HepG2 (cell line): ENCODE data around the gene CBFA2T2. TPM values are rescaled to one million over a fixed set of nuclear protein-coding genes. Genes with fewer than 3 reads are reported as not detected.
A peak's percentile ranks its signal among the peaks of the same experiment; 100 is the strongest.

Experiments used
- ARID2 ChIP-seq: sonication (generic); formaldehyde crosslinking; IDR thresholded peaks from 2 replicates; pipeline ENCODE4 v1.8.1; 2022; ENCODE audit warnings: mild to moderate bottlenecking, missing genetic modification reagents, borderline replicate concordance
- ATF1 ChIP-seq: IDR thresholded peaks from 2 replicates; pipeline ENCODE4 v1.6.1; 2016; ENCODE audit warnings: mild to moderate bottlenecking, control low read depth
- EED ChIP-seq: sonication (generic); formaldehyde crosslinking; IDR thresholded peaks from 2 replicates; pipeline ENCODE4 v1.5.0; 2020; ENCODE audit warnings: mild to moderate bottlenecking, missing genetic modification reagents
- MEIS1 ChIP-seq: sonication (generic); formaldehyde crosslinking; IDR thresholded peaks from 2 replicates; pipeline ENCODE4 v1.9.0; 2021; ENCODE audit warnings: mild to moderate bottlenecking, missing genetic modification reagents, moderate library complexity, borderline replicate concordance
- NFE2 ChIP-seq: sonication (generic); formaldehyde crosslinking; IDR thresholded peaks from 2 replicates; pipeline ENCODE4 v1.4.0; 2020; ENCODE audit warnings: missing genetic modification reagents
- SRSF1 ChIP-seq: fragments of 200-400 bp; formaldehyde crosslinking; optimal IDR thresholded peaks from 2 replicates; pipeline ENCODE3; 2017; ENCODE audit warnings: mild to moderate bottlenecking, low read depth, low read length, moderate library complexity
- ZBTB20 ChIP-seq: sonication (generic); formaldehyde crosslinking; IDR thresholded peaks from 2 replicates; pipeline ENCODE4 v1.8.1; 2023; ENCODE audit warnings: missing genetic modification reagents, low read depth, mild to moderate bottlenecking, borderline replicate concordance
- ZKSCAN8 ChIP-seq: IDR thresholded peaks from 2 replicates; pipeline ENCODE4 v1.6.1; 2016; ENCODE audit warnings: borderline replicate concordance, missing genetic modification reagents, missing compliant biosample characterization
- ZMYM4 ChIP-seq: sonication (generic); formaldehyde crosslinking; IDR thresholded peaks from 2 replicates; pipeline ENCODE4 v1.8.1; 2023; ENCODE audit warnings: mild to moderate bottlenecking, missing genetic modification reagents
- ZNF383 ChIP-seq: sonication (generic); formaldehyde crosslinking; IDR thresholded peaks from 2 replicates; pipeline ENCODE4 v1.4.0; 2020; ENCODE audit warnings: missing genetic modification reagents, mild to moderate bottlenecking, borderline replicate concordance
- ZNF556 ChIP-seq: sonication (generic); formaldehyde crosslinking; IDR thresholded peaks from 2 replicates; pipeline ENCODE4 v1.4.0; 2020; ENCODE audit warnings: mild to moderate bottlenecking, missing genetic modification reagents, borderline replicate concordance
- ZNF615 ChIP-seq: sonication (generic); formaldehyde crosslinking; IDR thresholded peaks from 2 replicates; pipeline ENCODE4 v1.5.0; 2020; ENCODE audit warnings: mild to moderate bottlenecking, missing genetic modification reagents, borderline replicate concordance
- ZNF83 ChIP-seq: sonication (generic); formaldehyde crosslinking; IDR thresholded peaks from 2 replicates; pipeline ENCODE4 v1.4.0; 2020; ENCODE audit warnings: missing genetic modification reagents, mild to moderate bottlenecking, borderline replicate concordance
- ZNF850 ChIP-seq: sonication (generic); formaldehyde crosslinking; conservative IDR thresholded peaks from 2 replicates; pipeline ENCODE4 v1.9.0; 2021; ENCODE audit warnings: mild to moderate bottlenecking, missing genetic modification reagents
- polyA plus RNA-seq, 8 experiments: library from polyadenylated mRNA; depleted of rRNA in 3 of 8; stranded (reverse) in 7 of 8; unstranded in 1 of 8; fragments of >200 nt; fragmentation: Illumina TruSeq in 4 of 8; extraction: Trizol in 4 of 8; gene quantifications; 2 replicates each; pipeline versions ENCODE4 v1.2.1 to v1.2.3, GENCODE V29; 2011 to 2016; ENCODE audit warnings: low read depth in 4 of 8, missing spikeins in 1 of 8, mixed read lengths in 1 of 8; ENCODE audit not compliant: insufficient read depth in 1 of 8
- total RNA-seq, 5 experiments: library from RNA; depleted of rRNA; stranded (reverse); fragments of >200 nt; fragmentation: Illumina TruSeq; extraction: Trizol; gene quantifications; 2 replicates each; pipeline ENCODE4 v1.2.3, GENCODE V29; 2016; ENCODE audit warnings: low read depth in 1 of 5
- TF ChIP-seq, protein P1 (sequence below): sonication (generic); formaldehyde crosslinking; IDR thresholded peaks from 2 replicates; pipeline ENCODE4 v1.5.0; 2020; ENCODE audit warnings: mild to moderate bottlenecking, missing genetic modification reagents, borderline replicate concordance
- TF ChIP-seq, protein P2 (sequence below): sonication (generic); formaldehyde crosslinking; IDR thresholded peaks from 2 replicates; pipeline ENCODE4 v1.5.0; 2020; ENCODE audit warnings: mild to moderate bottlenecking, low read depth, missing genetic modification reagents, borderline replicate concordance
- TF ChIP-seq, protein P3 (sequence below): IDR thresholded peaks from 2 replicates; pipeline ENCODE4 v1.6.1; 2016; ENCODE audit warnings: missing genetic modification reagents, missing compliant biosample characterization
- TF ChIP-seq, protein P4 (sequence below): IDR thresholded peaks from 2 replicates; pipeline ENCODE4 v1.6.1; 2016; ENCODE audit warnings: missing compliant biosample characterization, missing genetic modification reagents, borderline replicate concordance
- TF ChIP-seq, protein P5 (sequence below): sonication (generic); formaldehyde crosslinking; IDR thresholded peaks from 2 replicates; pipeline ENCODE4 v1.5.0; 2020; ENCODE audit warnings: mild to moderate bottlenecking, missing genetic modification reagents
- TF ChIP-seq, protein P6 (sequence below): IDR thresholded peaks from 2 replicates; pipeline ENCODE4 v1.6.1; 2016; ENCODE audit warnings: low read depth, borderline replicate concordance

CBFA2T2 gene
- total and polyA plus RNA-seq, 2 of the 13 experiments (the other 11 are each of a cell fraction or from before 2014, with no cell fraction given): 6.3 to 21.2 TPM

DNA sequence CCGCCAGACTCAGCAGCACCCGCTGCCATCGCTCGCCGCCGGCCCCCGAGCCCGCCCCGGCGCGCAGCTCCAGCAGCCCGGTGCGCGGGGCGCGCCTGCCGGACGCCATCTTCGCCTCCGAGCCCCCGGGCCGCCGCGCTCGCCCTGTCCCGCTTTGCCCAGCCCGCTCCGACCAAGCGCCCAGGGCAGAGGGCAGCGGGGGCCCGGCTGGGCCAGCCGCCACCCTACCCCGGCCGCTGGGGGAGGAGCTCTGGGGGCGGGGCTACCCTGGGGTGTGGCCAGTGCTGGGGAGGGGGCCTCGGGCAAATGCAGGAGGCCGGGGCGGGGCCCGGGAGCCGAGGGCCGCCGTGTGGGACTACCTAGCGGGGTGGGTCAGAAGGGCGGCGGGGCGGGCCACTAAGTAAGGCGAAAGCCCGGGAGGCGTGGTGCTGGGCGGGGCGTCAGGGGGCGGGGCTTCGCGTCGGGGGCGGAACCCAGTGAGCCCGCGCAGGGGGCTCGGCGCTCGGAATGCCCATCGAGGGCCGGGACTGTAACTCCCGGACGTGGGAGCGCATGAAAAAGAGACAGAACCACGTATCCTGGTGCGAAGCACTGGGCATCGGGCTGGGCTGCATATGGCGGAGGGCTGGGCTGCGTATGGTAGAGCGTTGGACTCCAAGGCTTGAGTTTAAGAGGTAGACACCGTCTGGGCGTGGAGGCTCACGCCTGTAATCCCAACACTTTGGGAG is 46.2 kb upstream of the CBFA2T2 start, which contains the start of gene SNTA1 (continued):
- TF ChIP-seq, protein P1, sequence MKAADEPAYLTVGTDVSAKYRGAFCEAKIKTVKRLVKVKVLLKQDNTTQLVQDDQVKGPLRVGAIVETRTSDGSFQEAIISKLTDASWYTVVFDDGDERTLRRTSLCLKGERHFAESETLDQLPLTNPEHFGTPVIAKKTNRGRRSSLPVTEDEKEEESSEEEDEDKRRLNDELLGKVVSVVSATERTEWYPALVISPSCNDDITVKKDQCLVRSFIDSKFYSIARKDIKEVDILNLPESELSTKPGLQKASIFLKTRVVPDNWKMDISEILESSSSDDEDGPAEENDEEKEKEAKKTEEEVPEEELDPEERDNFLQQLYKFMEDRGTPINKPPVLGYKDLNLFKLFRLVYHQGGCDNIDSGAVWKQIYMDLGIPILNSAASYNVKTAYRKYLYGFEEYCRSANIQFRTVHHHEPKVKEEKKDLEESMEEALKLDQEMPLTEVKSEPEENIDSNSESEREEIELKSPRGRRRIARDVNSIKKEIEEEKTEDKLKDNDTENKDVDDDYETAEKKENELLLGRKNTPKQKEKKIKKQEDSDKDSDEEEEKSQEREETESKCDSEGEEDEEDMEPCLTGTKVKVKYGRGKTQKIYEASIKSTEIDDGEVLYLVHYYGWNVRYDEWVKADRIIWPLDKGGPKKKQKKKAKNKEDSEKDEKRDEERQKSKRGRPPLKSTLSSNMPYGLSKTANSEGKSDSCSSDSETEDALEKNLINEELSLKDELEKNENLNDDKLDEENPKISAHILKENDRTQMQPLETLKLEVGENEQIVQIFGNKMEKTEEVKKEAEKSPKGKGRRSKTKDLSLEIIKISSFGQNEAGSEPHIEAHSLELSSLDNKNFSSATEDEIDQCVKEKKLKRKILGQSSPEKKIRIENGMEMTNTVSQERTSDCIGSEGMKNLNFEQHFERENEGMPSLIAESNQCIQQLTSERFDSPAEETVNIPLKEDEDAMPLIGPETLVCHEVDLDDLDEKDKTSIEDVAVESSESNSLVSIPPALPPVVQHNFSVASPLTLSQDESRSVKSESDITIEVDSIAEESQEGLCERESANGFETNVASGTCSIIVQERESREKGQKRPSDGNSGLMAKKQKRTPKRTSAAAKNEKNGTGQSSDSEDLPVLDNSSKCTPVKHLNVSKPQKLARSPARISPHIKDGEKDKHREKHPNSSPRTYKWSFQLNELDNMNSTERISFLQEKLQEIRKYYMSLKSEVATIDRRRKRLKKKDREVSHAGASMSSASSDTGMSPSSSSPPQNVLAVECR (CRISPR knock-in tag): peak; percentile 38; the same call in 1 of the 2 replicates
- TF ChIP-seq, protein P2, sequence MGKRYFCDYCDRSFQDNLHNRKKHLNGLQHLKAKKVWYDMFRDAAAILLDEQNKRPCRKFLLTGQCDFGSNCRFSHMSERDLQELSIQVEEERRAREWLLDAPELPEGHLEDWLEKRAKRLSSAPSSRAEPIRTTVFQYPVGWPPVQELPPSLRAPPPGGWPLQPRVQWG (CRISPR knock-in tag): no peak
- TF ChIP-seq NFE2 (CRISPR knock-in tag) (no peak), ZNF83 (CRISPR knock-in tag) (no peak), ARID2 (CRISPR knock-in tag) (no peak), MEIS1 (CRISPR knock-in tag) (peak; percentile 74; the same call in 1 of the 2 replicates), ZNF850 (CRISPR knock-in tag) (no peak), EED (CRISPR knock-in tag) (no peak), SRSF1 (no peak), ZBTB20 (CRISPR knock-in tag) (no peak), ZNF615 (CRISPR knock-in tag) (no peak), ZNF383 (peak; percentile 48; the same call in 1 of the 2 replicates), ZNF556 (peak; percentile 75; the same call in 1 of the 2 replicates), ZMYM4 (CRISPR knock-in tag) (peak; percentile 37; the same call in 1 of the 2 replicates), ATF1 (CRISPR knock-in tag) (no peak), ZKSCAN8 (no peak)
- TF ChIP-seq, protein P3, sequence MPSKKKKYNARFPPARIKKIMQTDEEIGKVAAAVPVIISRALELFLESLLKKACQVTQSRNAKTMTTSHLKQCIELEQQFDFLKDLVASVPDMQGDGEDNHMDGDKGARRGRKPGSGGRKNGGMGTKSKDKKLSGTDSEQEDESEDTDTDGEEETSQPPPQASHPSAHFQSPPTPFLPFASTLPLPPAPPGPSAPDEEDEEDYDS (CRISPR knock-in tag): peak; percentile 23; the same call in 1 of the 2 replicates
- TF ChIP-seq, protein P4, sequence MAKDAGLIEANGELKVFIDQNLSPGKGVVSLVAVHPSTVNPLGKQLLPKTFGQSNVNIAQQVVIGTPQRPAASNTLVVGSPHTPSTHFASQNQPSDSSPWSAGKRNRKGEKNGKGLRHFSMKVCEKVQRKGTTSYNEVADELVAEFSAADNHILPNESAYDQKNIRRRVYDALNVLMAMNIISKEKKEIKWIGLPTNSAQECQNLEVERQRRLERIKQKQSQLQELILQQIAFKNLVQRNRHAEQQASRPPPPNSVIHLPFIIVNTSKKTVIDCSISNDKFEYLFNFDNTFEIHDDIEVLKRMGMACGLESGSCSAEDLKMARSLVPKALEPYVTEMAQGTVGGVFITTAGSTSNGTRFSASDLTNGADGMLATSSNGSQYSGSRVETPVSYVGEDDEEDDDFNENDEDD (CRISPR knock-in tag): 0 out of 2 replicates have a peak, but pooled peaks have one; percentile 2
- TF ChIP-seq, protein P5, sequence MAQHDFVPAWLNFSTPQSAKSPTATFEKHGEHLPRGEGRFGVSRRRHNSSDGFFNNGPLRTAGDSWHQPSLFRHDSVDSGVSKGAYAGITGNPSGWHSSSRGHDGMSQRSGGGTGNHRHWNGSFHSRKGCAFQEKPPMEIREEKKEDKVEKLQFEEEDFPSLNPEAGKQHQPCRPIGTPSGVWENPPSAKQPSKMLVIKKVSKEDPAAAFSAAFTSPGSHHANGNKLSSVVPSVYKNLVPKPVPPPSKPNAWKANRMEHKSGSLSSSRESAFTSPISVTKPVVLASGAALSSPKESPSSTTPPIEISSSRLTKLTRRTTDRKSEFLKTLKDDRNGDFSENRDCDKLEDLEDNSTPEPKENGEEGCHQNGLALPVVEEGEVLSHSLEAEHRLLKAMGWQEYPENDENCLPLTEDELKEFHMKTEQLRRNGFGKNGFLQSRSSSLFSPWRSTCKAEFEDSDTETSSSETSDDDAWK (CRISPR knock-in tag): no peak
- TF ChIP-seq, protein P6, sequence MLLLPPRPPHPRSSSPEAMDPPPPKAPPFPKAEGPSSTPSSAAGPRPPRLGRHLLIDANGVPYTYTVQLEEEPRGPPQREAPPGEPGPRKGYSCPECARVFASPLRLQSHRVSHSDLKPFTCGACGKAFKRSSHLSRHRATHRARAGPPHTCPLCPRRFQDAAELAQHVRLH (CRISPR knock-in tag): peak; percentile 59; the same call in 1 of the 2 replicates
